GM06990 (cell line): ENCODE measurements around the gene GLI2.

Experiments
- DNase-seq: peaks from one replicate; pipeline ENCODE4 v3.0.0-alpha.2; 2011; ENCODE audit not compliant: insufficient read length; ENCODE audit errors: extremely low read depth
- H3K27me3 ChIP-seq: replicated peaks from 2 replicates; pipeline ENCODE4 v1.6.0; 2011; ENCODE audit warnings: low read length; ENCODE audit not compliant: control insufficient read depth, insufficient read depth
- H3K36me3 ChIP-seq: 2 replicates; pipeline ENCODE4 v1.5.1; 2011; ENCODE audit warnings: low read length; ENCODE audit not compliant: control insufficient read depth, insufficient read depth
- H3K4me3 ChIP-seq: replicated peaks from 2 replicates; pipeline ENCODE4 v1.5.1; 2011; ENCODE audit warnings: low read depth, mild to moderate bottlenecking, control low read depth, low read length
- CTCF ChIP-seq: IDR thresholded peaks from 2 replicates; pipeline ENCODE4 v1.5.1; 2011; ENCODE audit warnings: low read length, control low read depth, mild to moderate bottlenecking, inconsistent platforms; ENCODE audit not compliant: insufficient read depth, poor library complexity, severe bottlenecking

GLI2 gene

GRCh38 chr2:120735746-120736170 is at the start of gene GLI2:
Gene GLI2, plus strand, starts transcription at chr2:120735868. Its CDS starts 61,453 bp downstream, at chr2:120797321.
- TF ChIP-seq CTCF, result peak; percentile 34
- peaks cover 5% of the 10 kb centered on the region for H3K27me3 ChIP-seq
- no peak within 1 kb of the TSS; the same call in 1 of the 2 replicates for H3K4me3 ChIP-seq
- H3K36me3 ChIP-seq, result no peaks in the 10 kb centered on the region
- DNase-seq, result peak; percentile 53

GRCh38 chr2:120685974-120686297 is 49.7 kb upstream of the GLI2 start:
- DNase-seq, result no peak
- Histone ChIP-seq H3K36me3 (no peaks in the 10 kb centered on the region), H3K4me3 (no peak overlapping the region), H3K27me3 (no peaks in the 10 kb centered on the region; the same call in none of the 2 replicates)
- no peak for TF ChIP-seq CTCF

GRCh38 chr2:120686511-120687168 is 49.0 kb upstream of the GLI2 start:
- no peaks in the 10 kb centered on the region; the same call in none of the 2 replicates for H3K27me3 ChIP-seq
- H3K4me3 ChIP-seq, result no peak overlapping the region
- no peaks in the 10 kb centered on the region for H3K36me3 ChIP-seq
- peak; percentile 59 for TF ChIP-seq CTCF
- DNase-seq, result no peak

- TF ChIP-seq CTCF, result no peak
- Histone ChIP-seq H3K4me3 (no peak overlapping the region), H3K36me3 (no peaks in the 10 kb centered on the region), H3K27me3 (no peaks in the 10 kb centered on the region; the same call in none of the 2 replicates)
- no peak for DNase-seq
Observed at GRCh38 chr2:120687210-120687609, 48.5 kb upstream of the GLI2 start.

- no peaks in the 10 kb centered on the region for H3K36me3 ChIP-seq
- no peak overlapping the region for H3K4me3 ChIP-seq
- H3K27me3 ChIP-seq, result no peaks in the 10 kb centered on the region; the same call in 1 of the 2 replicates
- no peak for DNase-seq
- TF ChIP-seq CTCF, result no peak
Observed at GRCh38 chr2:120690521-120690920, 45.1 kb upstream of the GLI2 start.

- Histone ChIP-seq H3K27me3 (no peaks in the 10 kb centered on the region; the same call in 1 of the 2 replicates), H3K4me3 (no peak overlapping the region), H3K36me3 (no peaks in the 10 kb centered on the region)
- no peak for TF ChIP-seq CTCF
- DNase-seq, result no peak
Observed at GRCh38 chr2:120691410-120691809, 44.3 kb upstream of the GLI2 start.
